Thoracic aorta (tissue), 2 donors: Measurements from ENCODE around the gene CCT2. TPM values are rescaled to one million over a fixed set of nuclear protein-coding genes. Genes with fewer than 3 reads are reported as not detected.

Experiments
- ATAC-seq: fragments of 150-250 bp; one replicate; pipeline ENCODE4 v1.8.0; 2017; ENCODE audit warnings: low read depth; ENCODE audit not compliant: insufficient number of reproducible peaks, low FRiP score
- DNase-seq: peaks from one replicate; pipeline ENCODE4 v3.0.0-alpha.2; 2020; ENCODE audit warnings: low spot score
- H3K27ac ChIP-seq, 2 donors: fragments of 200-600 bp; sonication (generic); 1 replicate in 1 of 2; 2 replicates in 1 of 2; pipeline ENCODE4 v1.5.1; 2016; ENCODE audit warnings: mild to moderate bottlenecking in 2 of 2, moderate library complexity in 2 of 2
- H3K27me3 ChIP-seq: fragments of 200-600 bp; sonication (generic); replicated peaks from 2 replicates; pipeline ENCODE4 v1.6.0; 2016; ENCODE audit warnings: mild to moderate bottlenecking; ENCODE audit not compliant: insufficient read depth
- H3K36me3 ChIP-seq: fragments of 200-600 bp; sonication (generic); one replicate; pipeline ENCODE4 v1.5.1; 2016
- H3K4me1 ChIP-seq, 2 donors: fragments of 200-600 bp; sonication (generic); 1 replicate in 1 of 2; 2 replicates in 1 of 2; pipeline versions ENCODE4 v1.5.1 to v1.6.0; 2016; ENCODE audit warnings: low read depth in 2 of 2, mild to moderate bottlenecking in 1 of 2; ENCODE audit not compliant: control insufficient read depth in 1 of 2
- H3K4me3 ChIP-seq: fragments of 200-600 bp; sonication (generic); 2 replicates; pipeline ENCODE4 v1.5.1; 2016; ENCODE audit warnings: mild to moderate bottlenecking
- H3K9me3 ChIP-seq: fragments of 200-600 bp; sonication (generic); 2 replicates; pipeline ENCODE4 v1.5.1; 2016
- total RNA-seq, 2 donors: library from RNA; depleted of rRNA; stranded (reverse); fragments of >200 nt; gene quantifications; one replicate each; pipeline versions ENCODE4 v1.1.0 to v1.2.3, GENCODE V29; 2016
- TF ChIP-seq, protein P1 (sequence below): fragments of 200-600 bp; sonication (generic); IDR thresholded peaks from one replicate; pipeline ENCODE4 v1.5.1; 2019; ENCODE audit warnings: antibody characterized with exemption

The CCT2 gene
- total RNA-seq, 2 donors from 2014 or later: 82.4 to 89.6 TPM

- no peak overlapping the region for H3K27ac ChIP-seq
- no peak for DNase-seq
- TF ChIP-seq, protein P1, sequence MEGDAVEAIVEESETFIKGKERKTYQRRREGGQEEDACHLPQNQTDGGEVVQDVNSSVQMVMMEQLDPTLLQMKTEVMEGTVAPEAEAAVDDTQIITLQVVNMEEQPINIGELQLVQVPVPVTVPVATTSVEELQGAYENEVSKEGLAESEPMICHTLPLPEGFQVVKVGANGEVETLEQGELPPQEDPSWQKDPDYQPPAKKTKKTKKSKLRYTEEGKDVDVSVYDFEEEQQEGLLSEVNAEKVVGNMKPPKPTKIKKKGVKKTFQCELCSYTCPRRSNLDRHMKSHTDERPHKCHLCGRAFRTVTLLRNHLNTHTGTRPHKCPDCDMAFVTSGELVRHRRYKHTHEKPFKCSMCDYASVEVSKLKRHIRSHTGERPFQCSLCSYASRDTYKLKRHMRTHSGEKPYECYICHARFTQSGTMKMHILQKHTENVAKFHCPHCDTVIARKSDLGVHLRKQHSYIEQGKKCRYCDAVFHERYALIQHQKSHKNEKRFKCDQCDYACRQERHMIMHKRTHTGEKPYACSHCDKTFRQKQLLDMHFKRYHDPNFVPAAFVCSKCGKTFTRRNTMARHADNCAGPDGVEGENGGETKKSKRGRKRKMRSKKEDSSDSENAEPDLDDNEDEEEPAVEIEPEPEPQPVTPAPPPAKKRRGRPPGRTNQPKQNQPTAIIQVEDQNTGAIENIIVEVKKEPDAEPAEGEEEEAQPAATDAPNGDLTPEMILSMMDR: no peak
- H3K4me1 ChIP-seq: peaks cover 4 to 15% of the 10 kb centered on the region in 2 donors
- H3K27me3 ChIP-seq: no peaks in the 10 kb centered on the region
- no peaks in the 10 kb centered on the region for H3K9me3 ChIP-seq
- H3K4me3 ChIP-seq: no peak overlapping the region
- ATAC-seq: no peak
- no peaks in the 10 kb centered on the region for H3K36me3 ChIP-seq
Observed at GRCh38 chr12:69556383-69556782, 28.9 kb upstream of the CCT2 start.

DNA sequence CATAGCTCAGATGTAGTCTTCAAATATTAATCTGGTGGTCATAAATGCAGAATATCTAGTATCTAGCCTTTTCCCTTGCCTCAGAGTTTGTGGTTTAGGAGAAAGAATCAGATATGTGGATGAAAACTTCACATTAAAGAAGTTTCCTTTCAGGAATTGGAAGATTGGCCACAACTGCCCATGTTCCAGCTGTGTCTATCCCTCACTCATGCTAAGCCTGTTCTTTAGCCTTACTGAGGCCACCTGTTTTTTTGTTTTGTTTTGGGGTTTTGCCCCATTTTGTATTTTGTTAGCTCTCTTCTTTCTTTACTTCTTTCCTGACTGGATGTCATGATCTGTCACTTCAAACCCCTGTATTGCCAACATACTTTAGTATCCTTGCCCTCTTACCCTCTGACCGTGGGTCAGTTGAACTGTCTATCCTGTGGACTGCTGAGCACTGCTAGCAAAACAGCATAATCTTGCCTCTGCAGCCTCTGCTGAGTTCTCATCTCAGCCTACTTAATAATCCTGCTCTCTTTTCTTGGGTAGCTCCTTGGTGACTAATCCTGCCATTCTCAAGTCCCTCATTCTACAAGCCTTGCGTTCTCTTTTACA lies 22.0 kb upstream of the CCT2 start:
- Histone ChIP-seq H3K9me3 (no peaks in the 10 kb centered on the region), H3K27ac (no peak overlapping the region), H3K4me3 (no peak overlapping the region), H3K4me1 (peaks cover 0 to 4% of the 10 kb centered on the region in 2 donors), H3K36me3 (no peaks in the 10 kb centered on the region), H3K27me3 (no peaks in the 10 kb centered on the region)
- TF ChIP-seq, protein P1: no peak
- DNase-seq (no peak), ATAC-seq (no peak)

DNA sequence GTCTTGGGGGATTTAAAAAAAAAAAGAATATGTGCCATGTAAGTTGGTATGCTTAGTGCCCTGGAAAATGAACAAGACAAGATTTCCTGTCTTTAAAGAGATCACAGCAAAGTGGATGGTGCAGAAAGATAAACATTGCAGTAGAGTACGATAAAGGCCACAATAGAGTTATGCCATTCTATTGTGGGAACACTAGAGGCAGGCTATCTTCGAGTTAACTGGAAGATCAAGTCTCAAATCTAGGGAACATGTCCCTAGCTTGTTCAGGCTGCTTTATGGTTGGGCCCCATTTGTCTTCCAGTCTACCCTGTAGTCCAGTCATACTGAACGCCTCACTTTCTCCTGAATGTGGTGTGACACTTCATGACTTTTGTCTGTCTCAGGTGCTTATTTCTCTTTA lies 18.7 kb upstream of the CCT2 start:
- TF ChIP-seq, protein P1: no peak
- no peak for DNase-seq
- no peak for ATAC-seq

DNA sequence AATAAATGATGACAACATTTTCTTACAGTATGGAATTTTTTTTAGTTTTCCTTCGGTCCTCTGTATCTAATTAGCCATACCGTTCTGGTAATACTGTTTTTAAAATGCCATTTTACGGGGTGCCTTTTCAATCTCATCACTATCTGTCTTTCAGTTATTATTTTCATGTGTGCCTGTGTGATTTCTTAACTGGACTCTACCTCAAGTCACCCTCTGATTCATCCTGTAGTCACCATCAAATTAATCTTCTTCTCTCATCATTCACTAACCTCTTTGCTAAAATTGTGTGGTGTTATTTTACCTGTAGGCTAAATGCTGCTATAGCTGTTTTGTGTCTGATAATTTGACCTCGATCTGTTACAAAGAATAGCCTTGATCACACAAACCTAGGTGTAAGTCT lies 16.0 kb upstream of the CCT2 start:
- Histone ChIP-seq H3K36me3 (peaks cover 8% of the 10 kb centered on the region), H3K4me3 (no peak overlapping the region), H3K27me3 (no peaks in the 10 kb centered on the region), H3K9me3 (no peaks in the 10 kb centered on the region), H3K27ac (no peak overlapping the region), H3K4me1 (no peaks in the 10 kb centered on the region)
- ATAC-seq (no peak), DNase-seq (no peak)
- TF ChIP-seq, protein P1: no peak

More for the DNA sequence above, 18.7 kb upstream of the CCT2 start:
- Histone ChIP-seq H3K4me3 (no peak overlapping the region), H3K36me3 (no peaks in the 10 kb centered on the region), H3K9me3 (no peaks in the 10 kb centered on the region), H3K27me3 (no peaks in the 10 kb centered on the region), H3K4me1 (no peaks in the 10 kb centered on the region), H3K27ac (no peak overlapping the region)

DNA sequence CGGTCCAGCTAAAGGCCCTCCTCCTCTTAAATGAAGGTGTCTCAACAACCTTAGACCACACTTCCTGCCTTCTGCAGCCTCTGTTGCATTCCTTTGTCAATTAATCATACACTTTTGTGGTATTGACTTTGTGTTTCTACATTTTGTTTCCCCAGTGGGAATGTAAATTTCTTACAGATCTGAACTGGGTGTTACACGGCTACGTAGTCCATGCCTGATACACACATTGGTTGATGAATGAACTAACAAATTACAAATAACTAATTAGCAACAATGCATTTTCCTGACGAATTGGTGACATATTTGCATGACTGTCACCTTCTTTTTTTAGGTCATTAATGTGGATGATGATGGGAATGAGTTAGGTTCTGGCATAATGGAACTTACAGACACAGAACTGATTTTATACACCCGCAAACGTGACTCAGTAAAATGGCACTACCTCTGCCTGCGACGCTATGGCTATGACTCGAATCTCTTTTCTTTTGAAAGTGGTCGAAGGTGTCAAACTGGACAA lies 15.2 kb upstream of the CCT2 start:
- Histone ChIP-seq H3K4me1 (no peaks in the 10 kb centered on the region), H3K36me3 (peaks cover 16% of the 10 kb centered on the region), H3K27me3 (no peaks in the 10 kb centered on the region), H3K4me3 (no peak overlapping the region), H3K27ac (no peak overlapping the region), H3K9me3 (no peaks in the 10 kb centered on the region)
- ATAC-seq (no peak), DNase-seq (no peak)
- TF ChIP-seq, protein P1: no peak
